WTC11 (cell line): ENCODE measurements around the gene RNF208. TPM values are rescaled to one million over a fixed set of nuclear protein-coding genes. Genes with fewer than 3 reads are reported as not detected.

ENCODE experiments used
- ATAC-seq: fragments of 200-7000 bp; cut with Tn5 transposase; 2 replicates; pipeline ENCODE4 v1.10.0; 2021; ENCODE audit warnings: mild to moderate bottlenecking, moderate library complexity
- CTCF ChIA-PET: fragments of 300-600 bp; sonication (Branson Sonifier 250); formaldehyde crosslinking; loops from one replicate; lab custom pipeline; 2021; ENCODE audit warnings: antibody characterized with exemption; lab: Charles Lee
- POLR2A ChIA-PET: fragments of 350-600 bp; sonication (Branson Sonifier 250); formaldehyde crosslinking; loops from one replicate; lab custom pipeline; 2021; ENCODE audit warnings: antibody characterized with exemption; lab: Charles Lee
- DNase-seq: peaks from one replicate; pipeline ENCODE4 v3.0.0; 2021; ENCODE audit warnings: low spot score
- H3K27ac Mint-ChIP-seq: 2 replicates; pipeline ENCODE4 v1.8.0; 2021; ENCODE audit warnings: mixed read lengths
- H3K27me3 Mint-ChIP-seq: 2 replicates; pipeline ENCODE4 v1.8.0; 2021; ENCODE audit warnings: low read depth, mild to moderate bottlenecking, moderate library complexity, mixed read lengths
- H3K36me3 Mint-ChIP-seq: 2 replicates; pipeline ENCODE4 v1.8.0; 2021; ENCODE audit warnings: mixed read lengths
- H3K4me1 Mint-ChIP-seq: 2 replicates; pipeline ENCODE4 v1.8.0; 2022; ENCODE audit warnings: mixed read lengths
- H3K4me3 Mint-ChIP-seq: 2 replicates; pipeline ENCODE4 v1.8.0; 2021; ENCODE audit warnings: mild to moderate bottlenecking, moderate library complexity, mixed read lengths
- H3K9me3 Mint-ChIP-seq: 2 replicates; pipeline ENCODE4 v1.8.0; 2021; ENCODE audit warnings: mixed read lengths
- ELF4 ChIP-seq: sonication (generic); formaldehyde crosslinking; IDR thresholded peaks from 2 replicates; pipeline ENCODE4 v1.8.1; 2022; ENCODE audit warnings: low read depth, mild to moderate bottlenecking, moderate library complexity, missing genetic modification reagents
- FOXJ3 ChIP-seq: sonication (generic); formaldehyde crosslinking; IDR thresholded peaks from 2 replicates; pipeline ENCODE4 v1.9.0; 2021; ENCODE audit warnings: missing genetic modification reagents, mild to moderate bottlenecking, borderline replicate concordance
- GRHL2 ChIP-seq: fragments of 250-450 bp; sonication (Bioruptor Pico); IDR thresholded peaks from 2 replicates; pipeline ENCODE4 v1.8.0; 2022; ENCODE audit warnings: mild to moderate bottlenecking, moderate library complexity; ENCODE audit not compliant: insufficient replicate concordance, severe bottlenecking
- GTF2I ChIP-seq: fragments of 250-450 bp; sonication (Bioruptor Pico); conservative IDR thresholded peaks from 2 replicates; pipeline ENCODE4 v1.4.0; 2021; ENCODE audit warnings: mild to moderate bottlenecking
- NFATC4 ChIP-seq: fragments of 250-450 bp; sonication (Bioruptor Pico); IDR thresholded peaks from 2 replicates; pipeline ENCODE4 v1.9.0; 2021; ENCODE audit warnings: mild to moderate bottlenecking
- SMAD3 ChIP-seq: sonication (generic); formaldehyde crosslinking; IDR thresholded peaks from 2 replicates; pipeline ENCODE4 v1.8.0; 2022; ENCODE audit warnings: missing genetic modification reagents, mild to moderate bottlenecking, borderline replicate concordance
- SMAD4 ChIP-seq: sonication (generic); formaldehyde crosslinking; IDR thresholded peaks from 2 replicates; pipeline ENCODE4 v1.8.0; 2022; ENCODE audit warnings: mild to moderate bottlenecking, missing genetic modification reagents
- TCF7 ChIP-seq: sonication (generic); formaldehyde crosslinking; IDR thresholded peaks from 2 replicates; pipeline ENCODE4 v1.8.0; 2022; ENCODE audit warnings: mild to moderate bottlenecking, low read depth, missing genetic modification reagents, moderate library complexity
- TP53 ChIP-seq: sonication (generic); formaldehyde crosslinking; IDR thresholded peaks from 2 replicates; pipeline ENCODE4 v1.8.1; 2023; ENCODE audit warnings: mild to moderate bottlenecking, missing genetic modification reagents
- ZBTB21 ChIP-seq: sonication (generic); formaldehyde crosslinking; IDR thresholded peaks from 2 replicates; pipeline ENCODE4 v1.8.1; 2023; ENCODE audit warnings: mild to moderate bottlenecking, missing genetic modification reagents, borderline replicate concordance
- ZNF671 ChIP-seq: fragments of 250-450 bp; sonication (Bioruptor Pico); IDR thresholded peaks from 2 replicates; pipeline ENCODE4 v1.8.0; 2021; ENCODE audit warnings: mild to moderate bottlenecking
- total RNA-seq: library from RNA; stranded (reverse); gene quantifications from 3 replicates; pipeline ENCODE4 v1.2.3, GENCODE V29; 2021
- TF ChIP-seq, protein P1 (sequence below): sonication (generic); formaldehyde crosslinking; IDR thresholded peaks from 2 replicates; pipeline ENCODE4 v1.8.0; 2022; ENCODE audit warnings: mild to moderate bottlenecking, missing genetic modification reagents
- TF ChIP-seq, protein P2 (sequence below): sonication (generic); formaldehyde crosslinking; IDR thresholded peaks from 2 replicates; pipeline ENCODE4 v1.8.0; 2022; ENCODE audit warnings: mild to moderate bottlenecking, missing genetic modification reagents
- TF ChIP-seq, protein P3 (sequence below): sonication (generic); formaldehyde crosslinking; IDR thresholded peaks from 2 replicates; pipeline ENCODE4 v1.8.1; 2023; ENCODE audit warnings: mild to moderate bottlenecking, missing genetic modification reagents
- TF ChIP-seq, protein P4 (sequence below): fragments of 200-600 bp; IDR thresholded peaks from 2 replicates; pipeline ENCODE4 v1.8.0; 2022; ENCODE audit warnings: antibody characterized with exemption
- TF ChIP-seq, protein P5 (sequence below): sonication (generic); formaldehyde crosslinking; IDR thresholded peaks from 2 replicates; pipeline ENCODE4 v1.8.1; 2023; ENCODE audit warnings: mild to moderate bottlenecking, missing genetic modification reagents

The RNF208 gene
- total RNA-seq, 1 experiment from 2014 or later, result 14.8 TPM

DNA sequence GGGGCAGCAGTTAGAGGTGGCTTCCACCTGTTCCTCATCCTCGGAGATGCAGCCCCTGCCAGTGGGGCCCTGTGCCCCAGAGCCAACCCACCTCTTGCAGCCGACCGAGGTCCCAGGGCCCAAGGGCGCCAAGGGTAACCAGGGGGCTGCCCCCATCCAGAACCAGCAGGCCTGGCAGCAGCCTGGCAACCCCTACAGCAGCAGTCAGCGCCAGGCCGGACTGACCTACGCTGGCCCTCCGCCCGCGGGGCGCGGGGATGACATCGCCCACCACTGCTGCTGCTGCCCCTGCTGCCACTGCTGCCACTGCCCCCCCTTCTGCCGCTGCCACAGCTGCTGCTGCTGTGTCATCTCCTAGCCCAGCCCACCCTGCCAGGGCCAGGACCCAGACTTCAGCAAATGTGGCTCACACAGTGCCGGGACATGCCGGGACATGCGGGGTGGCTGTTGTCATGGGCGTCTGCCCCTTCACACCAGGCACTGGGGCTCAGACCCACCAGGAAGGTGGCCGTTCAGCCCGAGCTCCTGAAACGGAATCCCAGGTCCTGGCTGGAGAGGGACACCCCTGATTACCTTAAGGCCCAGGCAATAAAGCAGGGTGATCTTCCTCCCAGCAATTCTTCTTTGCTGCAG lies 3.8 kb upstream of the RNF208 start:
- DNase-seq (no peak), ATAC-seq (no peak)
- CTCF ChIA-PET, result interaction anchor here (1.2 to 8.9 kb wide), 9 partner anchors 10 to 216 kb away, joined by 3 to 143 read pairs (median 4); partner anchors contain the start of genes ANAPC2, NPDC1 and SSNA1
- H3K4me1 Mint-ChIP-seq, result peaks cover 3% of the 10 kb centered on the region
- no peaks in the 10 kb centered on the region for H3K27me3 Mint-ChIP-seq
- POLR2A ChIA-PET, result interaction anchor here (0.5 to 1.6 kb wide), 2 partner anchors 108 to 111 kb away, joined by 3 read pairs; no protein-coding TSS in a partner anchor
- H3K27ac Mint-ChIP-seq, result no peak overlapping the region
- 0 out of 2 replicates have a peak, but pooled peaks have one; percentile 10 for TF ChIP-seq TCF7 (CRISPR knock-in tag)
- TF ChIP-seq, protein P1, sequence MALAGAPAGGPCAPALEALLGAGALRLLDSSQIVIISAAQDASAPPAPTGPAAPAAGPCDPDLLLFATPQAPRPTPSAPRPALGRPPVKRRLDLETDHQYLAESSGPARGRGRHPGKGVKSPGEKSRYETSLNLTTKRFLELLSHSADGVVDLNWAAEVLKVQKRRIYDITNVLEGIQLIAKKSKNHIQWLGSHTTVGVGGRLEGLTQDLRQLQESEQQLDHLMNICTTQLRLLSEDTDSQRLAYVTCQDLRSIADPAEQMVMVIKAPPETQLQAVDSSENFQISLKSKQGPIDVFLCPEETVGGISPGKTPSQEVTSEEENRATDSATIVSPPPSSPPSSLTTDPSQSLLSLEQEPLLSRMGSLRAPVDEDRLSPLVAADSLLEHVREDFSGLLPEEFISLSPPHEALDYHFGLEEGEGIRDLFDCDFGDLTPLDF (CRISPR knock-in tag), result no peak
- H3K36me3 Mint-ChIP-seq, result no peaks in the 10 kb centered on the region
- H3K4me3 Mint-ChIP-seq, result peak overlapping the region; percentile 35
- no peaks in the 10 kb centered on the region for H3K9me3 Mint-ChIP-seq

DNA sequence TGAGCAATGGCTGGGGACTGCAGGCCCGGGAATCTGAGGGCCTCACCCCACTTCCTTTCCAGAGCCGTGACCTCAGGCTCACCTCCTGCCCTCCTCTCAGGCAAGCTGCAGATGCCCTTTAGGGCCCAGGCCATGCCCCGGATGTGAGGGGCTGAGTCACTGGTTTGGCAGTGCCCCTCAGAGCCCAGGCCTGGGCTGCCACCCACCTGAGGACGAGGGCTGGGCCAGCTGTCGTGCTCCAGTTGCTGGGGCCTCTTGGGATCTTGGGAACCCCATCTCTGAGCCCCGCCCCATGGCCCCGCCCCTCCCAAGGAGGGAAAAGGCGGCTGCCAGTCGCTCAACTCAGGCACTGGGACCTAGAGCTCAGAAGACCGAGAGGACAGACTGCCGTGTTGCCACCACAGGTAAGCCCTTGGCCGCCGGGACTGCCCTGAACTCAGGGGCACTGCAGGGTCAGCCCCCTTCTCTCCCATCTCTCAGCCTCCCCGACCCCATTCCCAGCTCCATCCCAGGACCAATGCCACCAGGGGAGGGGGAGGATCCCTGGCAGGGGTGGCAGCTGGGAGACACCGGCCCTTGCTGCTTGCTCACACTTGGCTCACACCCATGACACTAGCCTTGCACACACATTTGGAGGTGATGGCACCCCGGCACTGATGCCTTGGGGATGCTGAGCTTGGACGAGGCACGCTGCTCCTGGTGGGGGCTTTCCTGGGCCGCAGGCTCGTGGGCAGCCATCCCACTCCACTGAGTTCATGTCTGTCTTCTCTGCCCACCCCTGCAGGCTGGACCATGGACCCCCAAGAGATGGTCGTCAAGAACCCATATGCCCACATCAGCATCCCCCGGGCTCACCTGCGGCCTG lies 3.0 kb upstream of the RNF208 start, which contains the start of gene CYSRT1:
TSS of gene CYSRT1 (plus strand) at position 345 of the 865 bp plus-strand sequence. CDS start at position 793, 448 bp downstream.
- ATAC-seq (no peak), DNase-seq (peak; percentile 57)
- no peak within 1 kb of the TSS for H3K27ac Mint-ChIP-seq
- TF ChIP-seq NFATC4 (CRISPR knock-in tag), result no peak
- TF ChIP-seq, protein P2, sequence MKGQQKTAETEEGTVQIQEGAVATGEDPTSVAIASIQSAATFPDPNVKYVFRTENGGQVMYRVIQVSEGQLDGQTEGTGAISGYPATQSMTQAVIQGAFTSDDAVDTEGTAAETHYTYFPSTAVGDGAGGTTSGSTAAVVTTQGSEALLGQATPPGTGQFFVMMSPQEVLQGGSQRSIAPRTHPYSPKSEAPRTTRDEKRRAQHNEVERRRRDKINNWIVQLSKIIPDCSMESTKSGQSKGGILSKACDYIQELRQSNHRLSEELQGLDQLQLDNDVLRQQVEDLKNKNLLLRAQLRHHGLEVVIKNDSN, result no peak
- TF ChIP-seq GTF2I (CRISPR knock-in tag), result no peak
- no peak for TF ChIP-seq ZNF671 (CRISPR knock-in tag)
- TF ChIP-seq TP53 (CRISPR knock-in tag), result no peak
- TF ChIP-seq, protein P3, sequence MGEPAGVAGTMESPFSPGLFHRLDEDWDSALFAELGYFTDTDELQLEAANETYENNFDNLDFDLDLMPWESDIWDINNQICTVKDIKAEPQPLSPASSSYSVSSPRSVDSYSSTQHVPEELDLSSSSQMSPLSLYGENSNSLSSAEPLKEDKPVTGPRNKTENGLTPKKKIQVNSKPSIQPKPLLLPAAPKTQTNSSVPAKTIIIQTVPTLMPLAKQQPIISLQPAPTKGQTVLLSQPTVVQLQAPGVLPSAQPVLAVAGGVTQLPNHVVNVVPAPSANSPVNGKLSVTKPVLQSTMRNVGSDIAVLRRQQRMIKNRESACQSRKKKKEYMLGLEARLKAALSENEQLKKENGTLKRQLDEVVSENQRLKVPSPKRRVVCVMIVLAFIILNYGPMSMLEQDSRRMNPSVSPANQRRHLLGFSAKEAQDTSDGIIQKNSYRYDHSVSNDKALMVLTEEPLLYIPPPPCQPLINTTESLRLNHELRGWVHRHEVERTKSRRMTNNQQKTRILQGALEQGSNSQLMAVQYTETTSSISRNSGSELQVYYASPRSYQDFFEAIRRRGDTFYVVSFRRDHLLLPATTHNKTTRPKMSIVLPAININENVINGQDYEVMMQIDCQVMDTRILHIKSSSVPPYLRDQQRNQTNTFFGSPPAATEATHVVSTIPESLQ (CRISPR knock-in tag), result no peak
- TF ChIP-seq GRHL2, result no peak
- TF ChIP-seq, protein P4, sequence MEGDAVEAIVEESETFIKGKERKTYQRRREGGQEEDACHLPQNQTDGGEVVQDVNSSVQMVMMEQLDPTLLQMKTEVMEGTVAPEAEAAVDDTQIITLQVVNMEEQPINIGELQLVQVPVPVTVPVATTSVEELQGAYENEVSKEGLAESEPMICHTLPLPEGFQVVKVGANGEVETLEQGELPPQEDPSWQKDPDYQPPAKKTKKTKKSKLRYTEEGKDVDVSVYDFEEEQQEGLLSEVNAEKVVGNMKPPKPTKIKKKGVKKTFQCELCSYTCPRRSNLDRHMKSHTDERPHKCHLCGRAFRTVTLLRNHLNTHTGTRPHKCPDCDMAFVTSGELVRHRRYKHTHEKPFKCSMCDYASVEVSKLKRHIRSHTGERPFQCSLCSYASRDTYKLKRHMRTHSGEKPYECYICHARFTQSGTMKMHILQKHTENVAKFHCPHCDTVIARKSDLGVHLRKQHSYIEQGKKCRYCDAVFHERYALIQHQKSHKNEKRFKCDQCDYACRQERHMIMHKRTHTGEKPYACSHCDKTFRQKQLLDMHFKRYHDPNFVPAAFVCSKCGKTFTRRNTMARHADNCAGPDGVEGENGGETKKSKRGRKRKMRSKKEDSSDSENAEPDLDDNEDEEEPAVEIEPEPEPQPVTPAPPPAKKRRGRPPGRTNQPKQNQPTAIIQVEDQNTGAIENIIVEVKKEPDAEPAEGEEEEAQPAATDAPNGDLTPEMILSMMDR, result no peak
- TF ChIP-seq SMAD3 (CRISPR knock-in tag), result no peak
- TF ChIP-seq ELF4 (CRISPR knock-in tag), result no peak
- no peak for TF ChIP-seq FOXJ3 (CRISPR knock-in tag)
- TF ChIP-seq, protein P5, sequence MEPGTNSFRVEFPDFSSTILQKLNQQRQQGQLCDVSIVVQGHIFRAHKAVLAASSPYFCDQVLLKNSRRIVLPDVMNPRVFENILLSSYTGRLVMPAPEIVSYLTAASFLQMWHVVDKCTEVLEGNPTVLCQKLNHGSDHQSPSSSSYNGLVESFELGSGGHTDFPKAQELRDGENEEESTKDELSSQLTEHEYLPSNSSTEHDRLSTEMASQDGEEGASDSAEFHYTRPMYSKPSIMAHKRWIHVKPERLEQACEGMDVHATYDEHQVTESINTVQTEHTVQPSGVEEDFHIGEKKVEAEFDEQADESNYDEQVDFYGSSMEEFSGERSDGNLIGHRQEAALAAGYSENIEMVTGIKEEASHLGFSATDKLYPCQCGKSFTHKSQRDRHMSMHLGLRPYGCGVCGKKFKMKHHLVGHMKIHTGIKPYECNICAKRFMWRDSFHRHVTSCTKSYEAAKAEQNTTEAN, result no peak
- TF ChIP-seq ZBTB21, result no peak
- no peak for TF ChIP-seq SMAD4 (CRISPR knock-in tag)
- no peaks in the 10 kb centered on the region for H3K9me3 Mint-ChIP-seq
- peaks cover 3% of the 10 kb centered on the region for H3K4me1 Mint-ChIP-seq
- H3K27me3 Mint-ChIP-seq, result no peaks in the 10 kb centered on the region
- POLR2A ChIA-PET, result interaction anchor here (1.6 kb wide), 1 partner anchor 110 kb away, joined by 3 read pairs; no protein-coding TSS in a partner anchor
- CTCF ChIA-PET, result interaction anchor here (0.8 to 8.9 kb wide), 12 partner anchors 11 to 198 kb away, joined by 3 to 143 read pairs (median 4); partner anchors contain the start of genes ANAPC2, EXD3, NOXA1 and NPDC1
- no peaks in the 10 kb centered on the region for H3K36me3 Mint-ChIP-seq
- peak within 1 kb of the TSS; percentile 77 for H3K4me3 Mint-ChIP-seq
